ENCODE results near the gene KRT82.

KRT82 gene

GRCh38 chr12:52427083-52427482 is 20.9 kb upstream of the KRT82 start:
- H3K4me3 ChIP-seq (ENCODE audit: low read depth, low read length), result no peak overlapping the region
- no peak for DNase-seq (ENCODE audit: low read depth)
- no peak for TF ChIP-seq CTCF (IDR thresholded peaks at IDR 0.05; ENCODE audit: low read depth, low read length, missing control alignments)

DNA sequence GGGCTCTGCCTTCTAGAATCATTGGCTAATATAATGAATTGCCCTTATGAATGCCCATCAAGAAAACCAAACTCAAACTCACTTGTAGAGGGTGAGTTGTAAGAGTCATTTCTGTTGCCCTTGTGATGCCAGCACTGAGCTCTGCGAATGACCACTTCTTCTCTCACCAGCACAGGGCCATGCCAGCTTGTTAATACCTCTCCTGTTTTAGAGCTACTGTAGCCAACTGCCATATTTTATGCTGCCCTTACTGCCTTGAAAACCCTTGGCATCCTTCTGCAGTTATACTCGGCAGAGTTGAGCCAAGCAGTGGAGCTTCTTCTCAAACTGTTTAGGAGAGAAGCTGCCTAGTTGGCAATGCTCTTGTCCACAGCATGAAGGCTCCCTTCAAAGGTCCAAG is 19.9 kb upstream of the KRT82 start:
- TF ChIP-seq CTCF (IDR thresholded peaks at IDR 0.05; ENCODE audit: low read depth, low read length, missing control alignments), result no peak
- DNase-seq (ENCODE audit: low read depth), result no peak
- H3K4me3 ChIP-seq (ENCODE audit: low read depth, low read length), result no peak overlapping the region

DNA sequence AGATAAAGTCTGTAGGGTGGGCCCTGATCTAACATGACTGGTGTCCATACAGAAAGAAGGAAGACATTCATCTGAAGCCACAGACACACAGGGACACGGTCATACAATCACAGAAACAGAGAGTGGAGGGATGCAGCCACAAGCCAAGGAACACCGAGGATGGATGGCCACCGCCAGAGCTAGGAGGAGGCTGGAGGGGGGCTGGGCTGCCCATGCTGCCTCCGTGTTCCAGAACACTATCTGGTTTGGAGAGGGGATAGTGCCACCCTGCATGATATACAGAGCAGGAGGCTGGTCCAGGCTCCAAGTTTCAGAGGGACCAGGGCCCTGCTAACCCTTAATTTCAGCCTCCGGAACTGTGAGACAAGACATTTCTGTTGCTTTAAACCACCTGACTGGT is 19.3 kb upstream of the KRT82 start:
- no peak overlapping the region for H3K4me3 ChIP-seq (ENCODE audit: low read depth, low read length)
- DNase-seq (ENCODE audit: low read depth), result no peak
- TF ChIP-seq CTCF (IDR thresholded peaks at IDR 0.05; ENCODE audit: low read depth, low read length, missing control alignments), result no peak

- no peak for TF ChIP-seq CTCF (IDR thresholded peaks at IDR 0.05; ENCODE audit: low read depth, low read length, missing control alignments)
- DNase-seq (ENCODE audit: low read depth), result no peak
- H3K4me3 ChIP-seq (ENCODE audit: low read depth, low read length), result no peak overlapping the region
These were observed 17.7 kb upstream of the KRT82 start for GRCh38 chr12:52423661-52424500.

DNA sequence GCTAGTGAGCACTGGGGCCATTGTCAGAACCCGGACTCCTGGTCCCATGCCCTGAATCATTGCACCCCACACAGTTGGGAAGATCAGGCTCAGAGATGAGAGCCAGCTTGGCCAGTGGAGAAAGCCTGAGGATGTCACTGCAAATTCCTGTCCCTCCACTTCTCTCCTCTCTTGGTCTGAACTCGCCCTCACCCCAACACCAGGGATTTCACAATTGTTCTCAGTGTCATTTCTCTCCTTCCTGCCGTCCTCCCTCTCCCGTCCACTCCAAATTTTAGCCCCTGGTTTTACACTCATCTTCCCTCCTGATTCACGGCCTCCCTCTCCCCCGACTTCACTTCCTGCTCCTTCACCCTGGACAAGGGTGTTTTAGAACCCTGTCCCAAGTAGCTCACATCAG is 16.9 kb upstream of the KRT82 start:
- no peak for TF ChIP-seq CTCF (IDR thresholded peaks at IDR 0.05; ENCODE audit: low read depth, low read length, missing control alignments)
- no peak for DNase-seq (ENCODE audit: low read depth)
- no peak overlapping the region for H3K4me3 ChIP-seq (ENCODE audit: low read depth, low read length)

GRCh38 chr12:52419656-52420055 is 13.5 kb upstream of the KRT82 start:
- no peak for TF ChIP-seq CTCF (IDR thresholded peaks at IDR 0.05; ENCODE audit: low read depth, low read length, missing control alignments)
- no peak overlapping the region for H3K4me3 ChIP-seq (ENCODE audit: low read depth, low read length)
- DNase-seq (ENCODE audit: low read depth), result no peak

DNA sequence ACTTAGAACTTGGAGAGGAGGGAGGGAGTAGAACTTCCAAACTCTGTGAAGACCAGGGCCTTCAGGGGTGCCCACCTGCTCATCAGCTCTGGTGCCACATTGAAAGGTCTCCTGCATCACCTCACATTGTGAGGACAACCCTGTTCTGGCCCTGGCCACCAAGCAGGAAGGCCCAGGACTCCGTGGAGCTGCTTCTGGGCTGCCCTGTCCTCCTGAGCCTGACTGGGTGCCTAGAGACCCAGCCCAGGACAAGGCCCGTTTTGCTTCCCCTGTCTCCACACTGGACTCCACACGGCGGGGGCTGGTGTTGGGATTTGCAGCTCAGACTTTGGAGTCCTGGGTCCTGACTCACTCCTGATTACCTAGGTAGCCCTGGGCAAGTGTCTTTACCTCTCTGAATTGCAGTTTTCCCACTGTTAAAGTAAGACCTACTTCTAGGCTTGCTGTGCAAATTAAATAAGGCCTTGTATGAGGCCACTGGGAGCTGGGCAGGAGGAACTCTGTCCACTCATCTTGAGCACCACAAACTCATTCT is 12.5 kb upstream of the KRT82 start:
- no peak overlapping the region for H3K4me3 ChIP-seq (ENCODE audit: low read depth, low read length)
- TF ChIP-seq CTCF (IDR thresholded peaks at IDR 0.05; ENCODE audit: low read depth, low read length, missing control alignments), result no peak
- DNase-seq (ENCODE audit: low read depth), result no peak

Data from GM12864 (cell line).